ENCODE data around the gene ODF2. TPM values are rescaled to one million over a fixed set of nuclear protein-coding genes. Genes with fewer than 3 reads are reported as not detected.
"Not testable (repeated sequence)": the region's sequence is repeated elsewhere in the genome, so short reads cannot be mapped to it uniquely, and the experiment has no call there.

The ODF2 gene
- total RNA-seq, 1 donor from 2014 or later = 32.6 TPM

DNA sequence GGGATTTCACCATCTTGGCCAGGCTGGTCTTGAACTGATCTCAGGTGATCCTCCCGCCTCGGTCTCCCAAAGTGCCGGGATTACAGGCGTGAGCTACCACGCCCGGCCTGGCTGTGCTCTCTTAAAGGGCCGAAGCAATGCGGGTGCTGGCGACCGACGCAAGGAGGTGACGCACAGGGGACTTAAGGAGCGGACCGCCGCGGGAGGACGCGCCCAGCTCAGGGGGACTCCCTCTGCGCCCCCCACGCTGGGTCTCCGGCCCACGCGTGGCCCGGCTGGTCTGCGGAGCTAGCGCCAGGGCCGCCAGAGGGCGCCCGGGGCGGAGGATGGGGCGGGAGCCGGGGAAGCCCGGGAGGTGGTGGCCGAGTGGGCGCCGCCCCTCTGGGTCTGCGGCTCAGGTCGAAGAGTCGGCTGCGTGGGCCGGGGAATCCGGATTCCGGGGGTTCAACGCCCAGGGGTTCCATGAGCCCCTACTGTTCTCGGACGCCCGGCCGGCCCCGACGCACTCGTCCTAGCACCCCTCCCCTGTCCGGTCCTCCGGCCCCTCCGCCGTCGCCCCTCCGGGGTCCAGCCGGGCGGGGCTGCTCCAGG is 35.7 kb upstream of the ODF2 start:
- H3K4me3 ChIP-seq (ENCODE audit: low read depth, low read length) = peak overlapping the region; percentile 81
- TF ChIP-seq, protein P1, sequence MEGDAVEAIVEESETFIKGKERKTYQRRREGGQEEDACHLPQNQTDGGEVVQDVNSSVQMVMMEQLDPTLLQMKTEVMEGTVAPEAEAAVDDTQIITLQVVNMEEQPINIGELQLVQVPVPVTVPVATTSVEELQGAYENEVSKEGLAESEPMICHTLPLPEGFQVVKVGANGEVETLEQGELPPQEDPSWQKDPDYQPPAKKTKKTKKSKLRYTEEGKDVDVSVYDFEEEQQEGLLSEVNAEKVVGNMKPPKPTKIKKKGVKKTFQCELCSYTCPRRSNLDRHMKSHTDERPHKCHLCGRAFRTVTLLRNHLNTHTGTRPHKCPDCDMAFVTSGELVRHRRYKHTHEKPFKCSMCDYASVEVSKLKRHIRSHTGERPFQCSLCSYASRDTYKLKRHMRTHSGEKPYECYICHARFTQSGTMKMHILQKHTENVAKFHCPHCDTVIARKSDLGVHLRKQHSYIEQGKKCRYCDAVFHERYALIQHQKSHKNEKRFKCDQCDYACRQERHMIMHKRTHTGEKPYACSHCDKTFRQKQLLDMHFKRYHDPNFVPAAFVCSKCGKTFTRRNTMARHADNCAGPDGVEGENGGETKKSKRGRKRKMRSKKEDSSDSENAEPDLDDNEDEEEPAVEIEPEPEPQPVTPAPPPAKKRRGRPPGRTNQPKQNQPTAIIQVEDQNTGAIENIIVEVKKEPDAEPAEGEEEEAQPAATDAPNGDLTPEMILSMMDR (conservative IDR thresholded peaks at IDR 0.05; ENCODE audit: low read depth, low read length) = peak; percentile 74
- DNase-seq (ENCODE audit: low read depth) = no peak

DNA sequence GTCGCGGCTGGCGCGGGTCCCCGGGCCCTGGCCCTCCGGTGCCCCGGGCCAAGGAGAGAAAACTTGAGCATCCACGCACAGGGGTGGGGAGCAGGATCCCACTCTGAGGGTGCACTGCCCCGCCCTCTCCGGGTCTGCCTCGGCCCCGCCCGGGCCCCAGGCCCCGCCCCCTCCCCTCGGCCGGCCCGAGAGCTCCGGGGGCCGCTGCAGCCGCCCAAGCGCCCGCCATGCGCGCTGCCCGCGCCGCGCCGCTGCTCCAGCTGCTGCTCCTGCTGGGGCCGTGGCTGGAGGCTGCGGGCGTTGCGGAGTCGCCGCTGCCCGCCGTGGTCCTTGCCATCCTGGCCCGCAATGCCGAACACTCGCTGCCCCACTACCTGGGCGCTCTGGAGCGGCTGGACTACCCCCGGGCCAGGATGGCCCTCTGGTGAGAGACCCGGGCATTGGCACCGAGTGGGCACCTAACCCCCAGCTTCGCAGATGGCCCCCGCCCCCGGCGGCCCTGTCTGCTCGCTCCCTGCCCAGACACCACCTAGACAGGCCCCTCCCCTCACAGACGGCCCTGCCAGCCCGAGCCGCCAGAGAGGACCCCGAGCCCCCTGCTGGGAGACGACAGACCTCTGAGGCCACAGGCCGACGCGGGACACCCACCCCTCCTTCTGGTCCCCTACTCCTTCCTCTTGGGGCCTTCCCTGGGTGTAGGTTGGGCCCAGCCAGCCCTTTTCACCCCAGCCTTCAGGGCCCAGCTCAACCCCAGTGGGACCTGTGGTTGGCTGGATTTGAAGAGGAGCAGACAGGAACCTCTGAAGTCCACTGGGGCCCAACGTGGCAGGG is 34.9 kb upstream of the ODF2 start, which contains the start of gene CERCAM:
TSS of gene CERCAM (plus strand) at position 207 of the 831 bp plus-strand sequence. CDS start at position 228, 21 bp downstream.
- TF ChIP-seq, protein P1 (conservative IDR thresholded peaks at IDR 0.05; ENCODE audit: low read depth, low read length) = no peak
- peak within 1 kb of the TSS; percentile 81 for H3K4me3 ChIP-seq (ENCODE audit: low read depth, low read length)
- DNase-seq (ENCODE audit: low read depth) = no peak

DNA sequence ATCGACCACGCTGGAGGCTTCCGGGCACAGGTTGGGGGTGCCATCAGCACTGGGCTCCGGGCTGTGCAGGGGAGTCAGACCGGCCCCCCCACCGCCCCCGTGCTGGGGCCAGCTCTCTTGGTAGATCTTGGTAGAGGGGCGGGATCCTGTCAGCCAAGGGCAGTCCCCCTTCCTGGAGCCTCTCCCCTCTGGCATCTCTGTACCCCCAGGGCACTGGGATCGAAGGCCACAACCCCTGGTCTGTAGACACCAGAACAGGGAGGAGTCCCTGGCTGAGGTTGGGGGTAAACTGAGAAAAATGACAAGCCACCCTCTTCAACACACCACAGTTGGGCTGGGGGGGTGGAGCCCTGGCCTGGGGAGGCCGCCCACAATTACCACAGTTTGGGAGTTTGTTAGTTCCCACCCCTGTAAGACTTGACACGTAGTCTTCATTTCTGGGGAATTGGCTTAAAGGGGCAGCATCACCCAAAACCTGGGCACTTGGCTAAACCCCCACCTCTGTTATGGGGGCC is 34.3 kb upstream of the ODF2 start:
- TF ChIP-seq, protein P1 (conservative IDR thresholded peaks at IDR 0.05; ENCODE audit: low read depth, low read length) = no peak
- DNase-seq (ENCODE audit: low read depth) = no peak
- peak overlapping the region; percentile 81 for H3K4me3 ChIP-seq (ENCODE audit: low read depth, low read length)

DNA sequence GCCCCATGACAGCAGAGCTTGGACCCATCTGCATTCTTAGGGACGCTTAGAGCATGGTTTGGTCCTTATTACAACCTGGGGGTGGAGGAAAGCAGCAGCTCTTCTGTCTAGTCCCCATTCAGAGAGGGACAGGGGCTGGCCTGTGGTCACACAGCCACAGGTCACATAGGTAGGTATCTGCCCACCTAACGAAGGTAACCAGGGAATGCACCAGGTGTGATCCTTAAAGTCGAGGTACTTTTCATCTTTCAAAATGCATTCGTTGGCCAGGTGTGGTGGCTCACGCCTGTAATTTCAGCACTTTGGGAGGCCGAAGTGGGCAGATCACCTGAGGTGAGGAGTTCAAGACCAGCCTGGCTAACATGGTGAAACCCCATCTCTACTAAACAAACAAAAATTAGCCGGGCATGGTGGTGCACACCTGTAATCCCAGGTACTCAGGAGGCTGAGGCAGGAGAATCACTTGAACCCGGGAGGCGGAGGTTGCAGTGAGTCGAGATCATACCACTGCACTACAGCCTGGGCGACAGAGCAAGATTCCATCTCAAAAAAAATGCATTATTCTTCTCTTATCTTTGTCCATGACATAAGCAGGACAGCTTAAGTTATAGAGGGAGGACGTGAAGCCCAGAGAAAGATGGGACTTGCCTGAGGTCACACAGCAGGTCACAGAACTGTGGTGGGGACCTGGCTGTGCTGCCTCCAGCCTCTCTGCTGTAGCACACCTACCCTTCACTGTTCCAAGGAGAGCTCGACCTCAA is 33.6 kb upstream of the ODF2 start:
- not testable (repeated sequence) for DNase-seq (ENCODE audit: low read depth); H3K4me3 ChIP-seq (ENCODE audit: low read depth, low read length)

DNA sequence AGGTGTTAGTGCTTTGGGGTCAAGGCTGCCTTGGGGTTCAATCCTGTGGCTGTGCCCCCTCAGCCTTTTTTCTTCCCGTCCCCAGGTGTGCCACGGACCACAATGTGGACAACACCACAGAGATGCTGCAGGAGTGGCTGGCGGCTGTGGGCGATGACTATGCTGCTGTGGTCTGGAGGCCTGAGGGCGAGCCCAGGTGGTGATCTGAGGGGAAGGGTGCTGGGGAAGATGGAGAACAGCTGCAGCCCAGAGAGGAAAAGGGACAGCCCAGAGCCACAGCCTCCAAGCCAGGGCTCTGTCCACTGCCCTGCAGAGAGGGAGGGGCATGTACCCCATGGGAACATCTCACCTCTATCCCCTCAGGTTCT is 33.0 kb upstream of the ODF2 start:
- no peak for DNase-seq (ENCODE audit: low read depth)
- TF ChIP-seq, protein P1 (conservative IDR thresholded peaks at IDR 0.05; ENCODE audit: low read depth, low read length) = no peak

DNA sequence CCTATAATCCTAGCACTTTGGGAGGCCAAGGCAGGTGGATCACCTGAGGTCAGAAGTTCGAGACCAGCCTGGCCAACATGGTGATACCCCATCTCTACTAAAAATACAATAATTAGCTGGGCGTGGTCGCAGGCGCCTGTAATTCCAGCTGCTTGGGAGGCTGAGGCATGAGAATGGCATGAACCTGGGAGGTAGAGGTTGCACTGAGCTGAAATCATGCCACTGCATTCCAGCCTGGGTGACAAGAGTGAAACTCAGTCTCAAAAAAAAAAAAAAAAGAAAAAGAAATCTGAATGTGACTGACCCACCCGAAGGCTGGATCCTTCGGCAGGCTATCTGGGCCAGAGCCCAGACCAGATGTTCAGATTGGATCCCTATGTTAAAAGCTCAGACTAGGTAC is 32.5 kb upstream of the ODF2 start:
- DNase-seq (ENCODE audit: low read depth); H3K4me3 ChIP-seq (ENCODE audit: low read depth, low read length): not testable (repeated sequence)

More for the DNA sequence above, 33.0 kb upstream of the ODF2 start:
- no peak overlapping the region for H3K4me3 ChIP-seq (ENCODE audit: low read depth, low read length)

DNA sequence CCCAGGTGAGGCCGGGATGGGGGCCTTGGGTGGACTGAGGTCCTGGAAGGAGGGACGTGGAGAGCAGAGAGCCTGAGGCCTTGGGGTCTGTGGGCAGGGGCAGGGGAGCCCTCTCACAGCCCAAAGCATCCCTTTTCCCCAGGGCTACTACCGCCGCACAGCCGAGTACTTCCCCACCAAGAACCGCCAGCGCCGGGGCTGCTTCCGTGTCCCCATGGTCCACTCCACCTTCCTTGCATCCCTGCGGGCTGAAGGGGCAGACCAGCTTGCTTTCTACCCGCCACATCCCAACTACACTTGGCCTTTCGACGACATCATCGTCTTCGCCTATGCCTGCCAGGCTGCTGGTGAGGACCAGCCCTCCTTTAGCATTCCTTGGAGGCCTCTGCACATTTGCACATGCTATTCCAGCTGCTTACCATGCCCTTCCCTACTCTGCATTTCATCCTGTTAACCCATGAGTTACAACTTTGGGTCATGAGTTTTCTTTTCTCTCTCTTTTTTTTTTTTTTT is 31.5 kb upstream of the ODF2 start:
- no peak for DNase-seq (ENCODE audit: low read depth)
- no peak overlapping the region for H3K4me3 ChIP-seq (ENCODE audit: low read depth, low read length)
- TF ChIP-seq, protein P1 (conservative IDR thresholded peaks at IDR 0.05; ENCODE audit: low read depth, low read length) = no peak
